HG03571 (cell line): Measurements from ENCODE around the gene EIF4E3.

Source experiments
- ATAC-seq: cut with Tn5 transposase; IDR thresholded peaks from one replicate; pipeline ENCODE4 v1.9.1; 2021; ENCODE audit not compliant: unreplicated experiment

The EIF4E3 gene

DNA sequence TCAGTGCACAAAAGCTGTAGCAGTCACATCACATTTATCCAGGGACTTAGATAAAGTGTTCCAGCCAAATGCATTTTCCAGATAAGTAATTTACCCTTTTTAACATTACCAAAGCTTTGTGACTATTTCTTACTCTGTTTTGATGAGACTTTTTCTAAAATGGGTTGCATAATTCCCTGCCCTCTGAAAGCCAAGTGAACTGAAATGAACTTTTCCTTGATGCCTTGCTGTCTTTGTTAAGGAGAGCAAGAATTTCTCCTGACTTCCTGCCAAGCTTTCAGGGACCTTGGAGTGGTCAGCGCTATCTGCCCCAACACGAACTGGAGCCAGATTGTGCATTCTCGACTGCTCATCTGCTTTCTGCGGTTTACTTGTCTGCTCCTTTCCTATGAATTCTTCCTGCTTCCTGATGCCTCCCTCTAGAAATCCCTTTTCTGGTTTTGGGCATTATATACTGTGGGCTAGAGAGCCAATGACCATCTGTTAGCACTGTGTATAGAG, 34.8 kb downstream of the EIF4E3 start:
- no peak for ATAC-seq

DNA sequence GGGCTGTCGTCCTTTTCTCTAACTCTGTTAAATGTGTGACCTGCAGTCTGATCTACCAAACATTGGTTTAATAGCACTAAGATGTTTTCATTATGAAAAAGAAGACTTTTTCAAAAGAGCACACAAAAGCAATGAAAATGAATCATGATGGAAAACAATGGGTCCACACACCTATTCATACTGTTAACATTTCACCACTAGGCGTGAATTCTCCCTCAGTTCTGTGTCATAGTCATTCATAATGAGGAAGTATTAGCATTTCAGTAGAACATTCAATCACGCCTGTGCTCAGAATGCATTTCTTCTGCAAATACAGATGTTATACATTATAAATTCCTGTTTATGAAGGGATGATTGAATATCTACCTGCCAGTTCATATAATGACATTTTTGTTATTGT, 35.9 kb downstream of the EIF4E3 start:
- ATAC-seq: no peak

DNA sequence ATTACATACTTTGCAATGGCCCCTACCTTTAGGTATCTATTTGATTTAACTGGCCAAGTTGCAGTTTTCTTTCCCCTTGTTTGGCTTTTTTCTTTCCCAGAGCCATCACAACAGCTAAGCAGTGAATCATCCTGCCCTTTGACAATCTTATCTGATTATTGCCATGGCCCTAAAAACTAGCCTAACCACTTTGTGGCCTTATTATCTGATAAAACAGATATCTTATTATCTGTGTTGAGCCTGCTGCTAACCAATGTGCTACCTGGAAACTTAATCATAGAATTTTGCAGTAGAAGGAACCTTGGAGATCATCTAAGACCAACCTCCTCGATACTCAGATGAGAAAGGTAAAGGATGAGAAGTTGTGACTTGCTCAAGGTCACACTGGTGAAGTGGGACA, 37.1 kb downstream of the EIF4E3 start:
- ATAC-seq: no peak

DNA sequence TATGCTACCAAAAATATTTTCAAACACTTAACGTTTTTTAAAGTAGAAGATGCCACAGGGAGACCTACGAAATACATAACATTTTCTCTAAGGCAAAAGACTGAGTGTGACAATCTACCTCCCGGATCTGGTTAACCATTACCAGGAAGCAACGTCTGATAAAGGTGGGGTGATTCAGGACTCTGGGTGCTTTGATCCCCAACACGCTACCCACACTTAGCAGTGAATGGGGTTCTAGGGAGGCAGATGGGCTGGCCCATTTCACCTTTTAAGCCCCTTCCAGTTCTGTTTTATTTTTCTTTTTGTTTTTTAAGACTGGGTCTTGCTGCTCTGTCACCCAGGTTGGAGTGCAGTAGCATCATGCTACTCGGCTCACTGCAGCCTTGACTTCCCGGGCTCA, 39.5 kb downstream of the EIF4E3 start:
- no peak for ATAC-seq

DNA sequence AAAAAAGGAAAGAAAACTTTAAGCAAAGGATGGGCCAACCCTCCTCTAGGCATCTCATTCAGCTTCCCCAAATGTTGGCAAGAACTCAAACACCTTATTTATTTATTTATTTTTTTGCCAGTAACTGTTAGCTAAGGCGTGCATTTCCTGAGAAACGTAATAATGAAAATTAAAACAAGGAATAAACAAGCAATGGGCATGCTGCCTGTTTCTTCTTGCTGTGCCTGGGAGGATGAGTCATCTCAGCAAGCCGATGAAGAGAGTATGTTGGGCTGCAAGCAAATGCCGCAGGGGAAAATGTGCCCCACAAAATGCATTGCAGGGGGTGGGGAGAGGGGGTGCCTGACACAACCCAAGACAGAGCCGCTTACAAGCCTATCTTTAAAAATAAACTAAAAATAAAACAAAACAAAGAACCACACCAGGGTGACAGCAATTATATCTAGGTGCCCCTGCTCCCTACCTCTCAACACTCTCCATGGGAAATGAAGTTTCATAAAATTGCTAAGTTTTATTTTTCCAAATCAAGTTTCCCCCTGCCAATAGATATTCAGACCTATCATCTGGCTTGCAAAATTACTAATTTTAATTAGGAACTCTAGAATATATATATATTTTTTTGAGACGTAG, 40.3 kb downstream of the EIF4E3 start:
- ATAC-seq: no peak

DNA sequence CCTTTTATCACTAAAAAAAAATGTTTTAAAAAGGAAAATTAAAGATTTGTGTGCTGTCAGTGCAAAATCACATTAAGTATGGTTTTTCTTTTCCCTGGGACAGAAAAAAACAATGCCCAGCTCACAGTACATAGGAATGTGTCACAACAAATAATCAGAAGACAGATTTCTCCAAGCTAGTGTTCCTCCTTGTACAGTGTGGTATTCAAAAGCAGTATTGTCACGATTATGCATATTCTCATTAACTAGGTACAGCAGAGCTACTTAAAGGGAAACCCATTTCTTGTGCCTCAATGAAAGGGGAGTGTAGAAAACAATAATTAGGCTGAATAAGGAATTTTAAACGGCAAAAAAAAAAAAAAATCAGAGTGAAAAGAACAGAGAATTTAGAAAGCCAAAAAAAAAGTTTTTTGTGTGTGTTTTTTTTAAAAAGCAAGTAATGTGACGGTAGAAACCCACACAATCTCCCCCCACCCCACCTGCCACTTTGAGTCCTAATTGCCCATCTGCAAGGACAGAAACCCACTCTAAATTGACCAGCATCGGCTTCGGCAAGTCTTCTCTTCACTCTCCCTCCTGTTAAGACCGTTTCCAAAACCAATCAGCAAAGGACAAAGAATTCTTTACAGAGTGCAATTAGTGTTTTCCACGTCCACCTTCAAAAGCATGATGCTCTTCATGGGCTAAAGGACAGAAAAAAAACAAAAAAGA, 41.0 kb downstream of the EIF4E3 start:
- ATAC-seq: no peak

DNA sequence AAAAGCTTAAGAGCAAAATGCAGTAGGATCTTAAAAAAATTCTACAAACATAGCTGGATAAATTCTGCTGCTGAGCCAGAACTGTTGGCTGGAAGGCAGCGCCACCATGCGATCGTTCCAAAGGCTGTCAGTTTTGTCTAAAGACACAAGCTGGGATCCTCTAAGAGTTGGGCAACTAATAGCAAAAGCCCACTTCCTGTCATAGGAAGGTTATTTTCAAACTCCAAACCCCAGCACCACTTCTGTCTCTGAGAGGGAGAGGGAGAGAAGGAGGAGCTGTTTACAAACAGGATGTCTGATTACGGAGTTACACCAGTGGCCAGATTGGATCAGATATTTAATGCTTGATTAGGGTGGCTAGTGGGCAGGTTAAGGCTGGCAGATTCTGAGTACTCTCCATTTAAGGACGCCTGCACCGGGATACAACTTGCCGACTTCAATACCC, 44.0 kb downstream of the EIF4E3 start:
- no peak for ATAC-seq

DNA sequence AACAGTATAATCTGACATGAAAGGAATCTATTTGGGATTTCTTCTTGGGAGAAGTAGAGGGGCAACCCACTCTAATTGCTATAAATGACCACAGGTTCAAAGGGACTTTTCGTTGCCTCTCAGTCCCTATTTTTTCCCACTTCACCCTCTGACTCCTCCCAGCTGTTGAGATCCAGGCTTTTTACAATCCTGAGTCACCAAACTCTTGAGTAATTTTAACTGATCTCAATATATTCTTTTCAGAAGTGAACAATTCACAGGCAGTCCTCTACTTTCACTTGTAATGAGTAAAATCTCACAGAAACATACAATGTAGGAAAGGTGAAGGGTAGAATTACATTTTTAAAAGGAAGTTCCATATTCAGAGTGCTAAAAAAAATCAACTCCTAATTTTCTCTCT, 44.6 kb downstream of the EIF4E3 start:
- ATAC-seq: no peak

DNA sequence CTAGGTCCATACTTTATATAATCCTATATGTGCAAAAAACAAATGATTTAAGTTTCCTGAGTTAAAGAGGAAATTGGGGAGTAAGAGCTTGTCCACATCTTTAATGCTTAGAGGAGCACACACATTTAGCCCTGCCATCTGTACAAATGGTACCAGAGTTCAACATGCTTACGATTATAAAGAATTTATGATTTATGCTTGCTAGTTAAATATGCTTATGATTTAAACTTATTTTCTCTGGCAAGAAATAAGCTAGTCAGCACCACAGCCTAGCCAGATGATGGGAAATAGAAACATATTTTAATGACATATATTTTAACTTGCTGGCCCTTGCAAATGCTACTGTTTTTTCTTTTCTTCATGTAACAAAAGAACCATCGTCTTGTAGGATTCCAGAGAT, 48.3 kb downstream of the EIF4E3 start:
- ATAC-seq: no peak

DNA sequence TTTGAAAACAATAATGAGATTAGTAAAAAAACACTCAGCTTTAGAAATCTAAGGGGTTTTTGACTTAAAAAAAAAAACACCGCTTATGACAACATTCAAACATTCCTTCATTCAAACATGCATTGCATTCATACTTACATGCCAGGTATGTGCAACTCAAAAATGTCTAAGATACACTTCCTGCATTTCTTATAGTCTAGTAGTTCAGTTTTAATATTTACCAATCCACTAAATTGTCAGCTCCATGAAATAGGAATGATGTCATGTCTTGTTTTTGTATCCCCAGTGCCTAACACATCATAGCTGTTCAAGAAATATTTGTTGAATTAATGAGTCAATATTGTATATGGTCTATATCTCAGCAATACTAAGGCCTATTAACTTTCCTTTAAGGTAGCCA, 51.7 kb downstream of the EIF4E3 start:
- no peak for ATAC-seq

DNA sequence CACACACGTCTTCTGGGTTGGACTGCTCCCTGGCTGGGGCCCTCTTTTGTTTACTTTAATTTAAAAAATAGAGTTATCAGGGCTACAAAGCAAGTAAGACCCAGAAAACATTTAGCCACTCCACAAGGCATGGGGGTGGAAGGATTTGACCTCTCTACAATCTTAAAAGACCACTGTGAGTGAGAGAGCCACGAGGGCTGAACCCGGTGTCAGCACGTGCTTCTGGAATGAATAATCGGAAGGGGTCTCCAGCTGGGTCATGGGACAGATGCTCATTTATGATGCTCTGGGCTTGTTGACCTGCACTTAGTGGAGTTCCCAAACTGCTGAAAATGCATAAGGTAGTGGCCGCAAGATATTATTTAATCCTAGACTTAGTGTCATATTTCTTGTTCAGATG, 52.4 kb downstream of the EIF4E3 start:
- ATAC-seq: no peak

DNA sequence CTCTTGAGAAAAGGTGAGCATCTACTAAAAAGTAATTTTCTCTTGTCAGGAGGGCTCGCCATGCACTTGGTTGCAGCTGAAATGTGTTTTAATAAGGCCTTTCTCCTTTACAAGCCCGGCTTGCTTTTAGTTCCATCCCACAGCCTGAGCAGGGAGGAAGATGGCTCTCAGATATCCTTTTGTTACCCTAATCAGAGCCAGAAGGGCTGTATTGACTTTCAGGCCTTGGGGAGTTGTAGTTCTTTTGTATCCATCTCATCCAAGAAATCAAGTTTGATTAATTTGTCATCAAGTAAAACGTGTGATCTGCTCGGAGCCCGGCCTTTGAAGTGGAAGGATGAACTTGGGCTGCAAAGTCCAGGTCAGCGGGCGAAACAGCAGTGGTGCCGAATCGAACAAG, 52.9 kb downstream of the EIF4E3 start:
- ATAC-seq: no peak

DNA sequence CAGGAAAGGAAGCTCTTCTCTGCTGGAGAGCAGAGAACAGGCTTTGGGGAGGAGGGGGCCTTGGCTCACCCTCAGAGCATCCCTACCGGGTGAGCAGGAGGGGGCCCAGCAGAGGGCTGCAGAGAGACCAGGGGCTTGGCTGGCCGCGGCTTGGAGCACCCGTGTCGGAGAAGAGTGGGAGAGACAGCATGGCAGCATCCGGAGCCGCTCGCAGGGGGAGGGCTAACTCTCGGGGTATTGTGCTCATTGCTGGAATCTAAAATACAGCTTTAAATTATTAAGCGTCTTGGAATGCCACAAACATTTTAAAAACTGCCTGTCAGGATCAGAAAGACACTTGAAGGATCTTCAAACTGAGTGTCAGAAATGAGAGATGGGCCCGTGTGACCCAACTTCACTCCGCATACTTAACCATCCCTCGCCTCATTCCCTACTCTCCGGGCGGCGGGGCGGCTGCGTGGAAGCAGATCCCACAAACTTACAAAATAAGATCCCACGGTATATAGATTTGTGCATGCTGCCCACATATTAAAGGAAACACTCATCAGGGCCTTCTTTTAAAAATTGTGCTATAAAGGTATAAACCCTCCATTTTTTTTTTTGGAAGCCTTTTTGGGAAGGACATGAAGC, 53.9 kb downstream of the EIF4E3 start:
- no peak for ATAC-seq

DNA sequence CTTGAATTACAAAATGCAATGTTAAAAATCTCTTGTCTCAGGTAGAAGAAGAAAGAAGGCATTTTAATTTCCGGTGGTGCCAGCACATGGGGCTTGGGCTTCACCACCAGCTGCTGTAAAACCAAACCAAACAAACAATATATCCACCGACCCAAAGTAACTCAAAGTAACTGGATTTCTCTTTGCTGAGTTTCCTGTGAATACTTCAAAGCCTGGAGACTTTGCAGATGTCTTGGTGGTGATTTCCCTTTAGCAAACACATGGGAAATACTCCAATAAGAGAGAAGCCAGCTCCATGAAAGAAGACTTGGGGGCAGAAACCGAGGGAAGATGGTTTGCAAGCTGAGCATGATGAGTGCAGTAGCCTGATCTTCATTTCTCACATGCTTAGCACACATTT, 62.6 kb downstream of the EIF4E3 start:
- no peak for ATAC-seq

DNA sequence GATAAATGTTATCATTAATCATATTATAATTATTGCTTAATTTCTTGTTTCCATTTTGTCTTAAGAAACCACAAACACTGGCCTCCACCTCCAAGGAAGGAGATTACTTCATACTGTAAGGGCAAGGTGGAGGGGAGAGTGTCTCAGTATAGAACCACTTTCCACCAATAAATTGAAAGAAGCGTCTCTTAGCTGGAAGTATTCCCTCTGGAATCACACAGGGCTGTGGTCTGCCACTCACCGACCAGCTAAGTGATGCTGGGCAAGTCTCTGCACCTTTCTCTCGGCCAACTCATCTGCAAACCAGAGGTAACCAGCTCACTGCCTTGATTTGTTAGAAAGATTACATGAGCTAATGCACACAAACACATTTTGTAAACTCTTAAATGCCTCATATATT, 63.1 kb downstream of the EIF4E3 start:
- ATAC-seq: no peak

DNA sequence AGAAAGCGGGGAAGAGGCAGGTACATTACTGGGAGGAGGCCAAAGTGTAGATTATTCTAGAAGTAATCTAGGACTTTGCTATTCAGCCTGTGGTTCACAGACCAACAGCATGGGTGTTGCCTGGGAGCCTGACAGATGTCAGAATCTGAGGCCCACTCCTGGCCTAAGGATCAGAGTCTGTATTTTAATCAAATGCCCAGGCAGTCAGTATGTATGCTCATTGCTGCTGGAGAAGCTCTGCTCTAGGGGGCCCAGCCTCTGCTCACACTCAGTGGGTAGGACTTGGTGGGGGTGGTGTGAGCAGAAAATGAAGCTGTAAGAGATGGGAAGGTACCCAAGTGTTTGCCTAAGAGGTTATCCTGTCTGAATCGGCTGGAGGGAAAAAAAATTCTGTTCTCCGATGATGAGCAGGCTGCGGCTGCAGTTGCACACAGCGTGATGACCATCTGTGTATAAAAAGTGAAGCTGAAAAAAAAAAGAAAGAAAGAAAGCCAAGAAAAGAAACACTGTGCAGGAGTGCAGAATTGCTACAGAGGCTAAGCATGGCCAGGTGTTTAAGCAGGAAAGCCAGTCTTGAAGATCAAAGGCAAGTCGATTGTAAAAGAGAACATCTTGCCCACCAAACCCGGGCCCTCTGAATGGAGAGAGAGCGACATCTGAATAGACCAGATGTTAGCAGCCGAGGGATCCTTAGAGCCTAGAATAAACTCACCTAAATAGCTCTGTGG, 65.2 kb downstream of the EIF4E3 start:
- no peak for ATAC-seq

DNA sequence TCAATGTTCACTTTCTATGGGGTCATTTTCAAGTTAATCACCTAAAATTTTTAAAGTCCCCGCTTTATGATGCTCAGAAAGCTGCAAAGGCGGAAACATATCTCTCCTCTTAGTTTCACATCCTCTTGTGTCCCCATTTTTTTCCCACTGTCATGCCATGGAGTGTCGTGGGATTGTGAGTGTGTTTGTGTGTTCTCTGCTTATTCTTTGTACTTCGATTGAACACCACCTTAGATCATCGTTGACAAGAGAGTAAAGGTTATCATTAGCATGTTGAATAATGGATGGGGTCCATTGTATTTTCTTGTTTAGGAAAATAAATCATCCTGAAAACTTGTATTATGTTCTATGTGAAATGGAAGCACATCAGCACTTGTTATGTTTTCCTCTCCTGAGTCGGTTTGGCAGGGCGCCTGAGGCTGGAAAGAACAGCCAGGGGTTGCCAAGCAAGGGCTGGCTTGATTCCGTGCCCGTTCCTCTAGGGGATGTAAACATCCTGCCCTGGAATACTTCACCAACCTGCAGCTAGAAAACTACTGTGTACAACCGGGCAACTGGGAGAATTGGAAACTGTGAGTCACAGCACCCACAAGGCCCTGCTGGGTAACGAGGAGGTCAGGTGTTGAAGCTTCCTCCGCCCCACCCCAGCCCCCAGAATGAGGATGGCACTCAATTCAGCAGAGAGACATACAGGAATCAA, 67.2 kb downstream of the EIF4E3 start:
- no peak for ATAC-seq

DNA sequence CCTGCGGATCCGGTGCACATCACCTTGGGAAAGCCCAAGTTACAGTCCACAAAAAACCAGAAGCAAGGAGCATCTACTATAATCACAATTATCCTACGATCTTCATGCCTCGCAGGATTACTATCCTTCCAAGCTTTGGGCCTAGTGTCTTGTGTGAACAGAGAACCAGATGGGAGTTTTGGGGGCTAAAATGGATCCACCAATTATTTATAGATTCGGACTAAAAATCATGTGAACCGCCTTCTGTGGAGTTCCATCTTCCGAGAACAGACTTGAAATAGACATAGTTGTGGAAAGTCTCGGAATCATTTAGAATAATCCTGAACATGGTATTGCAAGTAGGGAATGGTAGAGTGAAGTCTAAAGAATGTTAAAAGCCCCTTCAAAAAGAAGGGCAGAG, 70.1 kb downstream of the EIF4E3 start:
- no peak for ATAC-seq

DNA sequence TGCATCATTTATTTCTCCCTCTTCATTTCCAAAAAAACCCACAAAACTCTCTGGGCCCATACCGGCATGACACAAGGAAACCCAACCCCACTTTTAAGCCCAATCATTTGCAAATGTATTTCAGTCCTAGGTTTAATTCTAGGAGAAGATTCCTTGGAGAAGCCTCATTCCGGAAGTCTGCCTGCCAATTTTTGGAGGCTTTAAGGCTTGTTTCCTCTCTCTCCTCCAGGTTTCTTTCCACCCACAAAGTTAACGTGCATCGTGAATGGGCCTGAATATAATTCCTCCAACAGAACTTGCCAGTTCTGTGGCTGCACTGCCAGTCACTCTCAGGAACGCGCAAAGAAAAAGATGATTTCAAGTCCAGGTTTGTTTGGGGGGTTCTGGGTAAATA, 71.8 kb downstream of the EIF4E3 start:
- no peak for ATAC-seq

DNA sequence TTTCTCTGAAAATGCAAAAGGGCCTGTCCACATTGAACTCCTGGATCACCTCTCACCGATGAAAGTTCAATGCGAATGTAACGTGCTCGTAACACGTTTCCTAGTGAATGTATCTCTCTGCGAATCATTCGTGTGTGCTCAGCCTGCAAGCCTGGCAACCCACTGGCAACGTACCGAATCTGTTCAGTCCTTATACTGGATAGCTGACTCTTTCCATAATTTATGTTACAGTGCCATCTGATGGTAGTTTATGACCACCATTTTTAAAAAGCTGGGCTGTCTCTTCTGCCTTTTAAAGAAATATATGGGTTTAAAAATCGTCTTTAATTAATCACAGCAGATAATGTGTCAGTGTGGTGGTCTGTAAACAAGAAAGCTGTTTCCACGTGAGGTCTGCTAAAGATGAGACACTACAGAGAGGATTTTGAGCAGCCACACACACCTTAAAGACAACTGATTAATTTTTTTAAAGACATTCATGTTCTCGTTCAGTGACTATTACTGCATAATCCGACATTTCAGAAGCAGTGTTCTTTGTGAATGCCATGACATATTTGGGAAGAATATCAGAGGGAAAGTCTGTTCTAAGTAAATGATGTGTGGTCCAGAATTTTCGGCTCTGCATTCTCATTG, 72.3 kb downstream of the EIF4E3 start:
- ATAC-seq: no peak

DNA sequence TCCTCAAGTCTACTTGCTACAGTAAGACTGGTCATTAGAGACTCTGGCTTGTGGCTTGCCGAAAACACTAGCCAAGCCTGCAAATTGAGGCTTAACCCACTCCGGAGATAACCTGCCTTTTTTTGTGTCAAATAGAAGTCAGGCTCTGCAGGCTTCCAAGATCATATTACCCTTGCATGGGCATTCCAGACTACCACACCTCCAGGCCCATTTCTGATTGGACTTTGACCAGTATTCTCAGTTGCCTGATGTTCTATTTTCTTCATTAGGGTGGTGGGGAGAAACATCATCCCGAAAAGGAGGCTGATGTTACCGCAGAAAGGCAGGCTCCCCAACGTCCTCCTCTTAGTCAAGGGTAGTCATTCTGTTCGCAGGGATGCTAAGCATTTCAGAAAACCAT, 73.6 kb downstream of the EIF4E3 start:
- ATAC-seq: no peak
